ENCODE results near the gene GNB1L. TPM values are rescaled to one million over a fixed set of nuclear protein-coding genes. Genes with fewer than 3 reads are reported as not detected.

Gene GNB1L
- total RNA-seq, 2 donors from 2014 or later = 5.6 to 12.0 TPM

- no peak for DNase-seq (ENCODE audit: low spot score)
- TF ChIP-seq POLR2AphosphoS5 (IDR thresholded peaks at IDR 0.05) (no peak), CTCF (IDR thresholded peaks at IDR 0.05) (no peak), POLR2A (IDR thresholded peaks at IDR 0.05) (no peak)
- Histone ChIP-seq H3K27ac (no peak overlapping the region), H3K4me3 (no peak overlapping the region), H3K9me3 (no peaks in the 10 kb centered on the region), H3K4me1 (replicated peaks) (no peaks in the 10 kb centered on the region), H3K36me3 (no peaks in the 10 kb centered on the region), H3K27me3 (replicated peaks; ENCODE audit: insufficient read depth) (no peaks in the 10 kb centered on the region)
- WGBS = 94% methylated on average over 12 of the region's 12 CpGs
- intact Hi-C loops (cut with DNase I) = no loop called here
These were observed 85.3 kb downstream of the GNB1L start for GRCh38 chr22:19769393-19769715.

- TF ChIP-seq CTCF (IDR thresholded peaks at IDR 0.05) (no peak), POLR2A (IDR thresholded peaks at IDR 0.05) (no peak), POLR2AphosphoS5 (IDR thresholded peaks at IDR 0.05) (no peak)
- intact Hi-C loops (cut with DNase I) = no loop called here
- DNase-seq (ENCODE audit: low spot score) = no peak
- Histone ChIP-seq H3K27ac (no peak overlapping the region), H3K9me3 (no peaks in the 10 kb centered on the region), H3K4me3 (no peak overlapping the region), H3K27me3 (replicated peaks; ENCODE audit: insufficient read depth) (no peaks in the 10 kb centered on the region), H3K4me1 (replicated peaks) (no peaks in the 10 kb centered on the region), H3K36me3 (no peaks in the 10 kb centered on the region)
- WGBS = 42% methylated on average over 35 of the region's 35 CpGs
These were observed 87.0 kb downstream of the GNB1L start for GRCh38 chr22:19767427-19768341.

DNA sequence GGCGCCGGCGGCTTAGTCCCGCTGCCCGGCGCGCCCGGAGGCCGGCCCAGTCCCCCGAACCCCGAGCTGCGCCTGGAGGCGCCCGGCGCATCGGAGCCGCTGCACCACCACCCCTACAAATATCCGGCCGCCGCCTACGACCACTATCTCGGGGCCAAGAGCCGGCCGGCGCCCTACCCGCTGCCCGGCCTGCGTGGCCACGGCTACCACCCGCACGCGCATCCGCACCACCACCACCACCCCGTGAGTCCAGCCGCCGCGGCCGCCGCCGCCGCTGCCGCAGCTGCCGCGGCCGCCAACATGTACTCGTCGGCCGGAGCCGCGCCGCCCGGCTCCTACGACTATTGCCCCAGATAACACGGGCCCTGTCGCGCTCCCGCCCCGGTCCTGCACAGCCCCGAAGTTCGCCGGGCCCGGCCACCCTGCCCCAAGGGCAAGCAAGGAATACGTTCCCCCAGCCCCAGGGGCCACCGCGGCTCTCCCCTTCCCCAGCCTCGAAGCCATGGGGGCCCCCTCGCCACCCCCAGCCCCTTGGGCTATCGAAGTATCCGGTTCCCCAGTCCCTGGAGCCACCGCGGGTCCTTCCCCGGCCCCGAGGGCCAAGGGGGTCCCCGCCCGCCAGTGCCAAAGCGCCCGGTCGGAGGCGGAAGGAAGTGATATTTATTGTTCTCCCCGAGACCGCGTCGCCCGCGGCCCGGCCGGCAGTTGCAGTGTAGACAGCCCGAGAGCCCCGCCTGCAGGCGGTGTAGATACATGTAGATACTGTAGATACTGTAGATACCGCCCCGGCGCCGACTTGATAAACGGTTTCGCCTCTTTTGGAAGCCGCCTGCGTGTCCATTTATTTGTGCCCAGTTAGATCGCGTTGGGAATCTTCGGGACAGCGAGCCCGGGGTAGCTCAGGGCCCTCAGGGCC is 87.9 kb downstream of the GNB1L start:
- Histone ChIP-seq H3K4me3 (peak overlapping the region; percentile 17 to 27), H3K4me1 (replicated peaks) (no peaks in the 10 kb centered on the region), H3K27ac (peak overlapping the region in 1 of 2 donors; percentile 16), H3K36me3 (no peaks in the 10 kb centered on the region), H3K27me3 (replicated peaks; ENCODE audit: insufficient read depth) (no peaks in the 10 kb centered on the region), H3K9me3 (no peaks in the 10 kb centered on the region)
- peak; percentile 45 for DNase-seq (ENCODE audit: low spot score)
- intact Hi-C loops (cut with DNase I) = no loop called here
- TF ChIP-seq CTCF (IDR thresholded peaks at IDR 0.05) (peak in 2 of 4 experiments; percentile 19 to 46), POLR2A (IDR thresholded peaks at IDR 0.05) (no peak)
- 9% methylated on average over 69 of the region's 103 CpGs for WGBS

- Histone ChIP-seq H3K4me1 (replicated peaks) (no peaks in the 10 kb centered on the region), H3K4me3 (peak overlapping the region; percentile 17 to 27), H3K27me3 (replicated peaks; ENCODE audit: insufficient read depth) (no peaks in the 10 kb centered on the region), H3K36me3 (no peaks in the 10 kb centered on the region), H3K9me3 (no peaks in the 10 kb centered on the region), H3K27ac (peak overlapping the region in 1 of 2 donors; percentile 16)
- TF ChIP-seq POLR2AphosphoS5 (IDR thresholded peaks at IDR 0.05) (no peak), POLR2A (IDR thresholded peaks at IDR 0.05) (no peak), CTCF (IDR thresholded peaks at IDR 0.05) (no peak)
- no peak for DNase-seq (ENCODE audit: low spot score)
- intact Hi-C loops (cut with DNase I) = no loop called here
- WGBS = 0% methylated on average over 11 of the region's 36 CpGs
These were observed 88.5 kb downstream of the GNB1L start for GRCh38 chr22:19766240-19766510.

Measured in prostate gland (tissue), 2 donors.